Measurements from ENCODE around the gene ARL11.
A peak's percentile ranks its signal among the peaks of the same experiment; 100 is the strongest.
"Not testable (repeated sequence)": the region's sequence is repeated elsewhere in the genome, so short reads cannot be mapped to it uniquely, and the experiment has no call there.

ARL11 gene

GRCh38 chr13:49596221-49596620 lies 32.1 kb upstream of the ARL11 start:
- Histone ChIP-seq H3K4me1 (ENCODE audit: control insufficient read depth in 1 of 2, insufficient read depth in 2 of 2, low read length in 2 of 2) (no peaks in the 10 kb centered on the region), H3K4me3 (ENCODE audit: low read depth in 1 of 2, low read length in 2 of 2) (no peak overlapping the region)

GRCh38 chr13:49597043-49597641 lies 31.2 kb upstream of the ARL11 start:
- no peaks in the 10 kb centered on the region for H3K27me3 ChIP-seq (ENCODE audit: low read depth, low read length)
- no peak overlapping the region for H3K4me3 ChIP-seq (ENCODE audit: low read depth in 1 of 2, low read length in 2 of 2)
- no peaks in the 10 kb centered on the region for H3K36me3 ChIP-seq (ENCODE audit: control insufficient read depth in 1 of 2, insufficient read depth in 2 of 2, low read length in 2 of 2)
- no peak overlapping the region for H3K27ac ChIP-seq (ENCODE audit: low read length)
- H3K9me3 ChIP-seq (ENCODE audit: control insufficient read depth in 1 of 2, low read length in 2 of 2), result no peaks in the 10 kb centered on the region
- no peaks in the 10 kb centered on the region for H3K4me1 ChIP-seq (ENCODE audit: control insufficient read depth in 1 of 2, insufficient read depth in 2 of 2, low read length in 2 of 2)

More at GRCh38 chr13:49596221-49596620, 32.1 kb upstream of the ARL11 start:
- Histone ChIP-seq H3K36me3 (ENCODE audit: control insufficient read depth in 1 of 2, insufficient read depth in 2 of 2, low read length in 2 of 2) (no peaks in the 10 kb centered on the region), H3K27ac (ENCODE audit: low read length) (no peak overlapping the region), H3K27me3 (ENCODE audit: low read depth, low read length) (no peaks in the 10 kb centered on the region), H3K9me3 (ENCODE audit: control insufficient read depth in 1 of 2, low read length in 2 of 2) (no peaks in the 10 kb centered on the region)

GRCh38 chr13:49602005-49602404 lies 26.3 kb upstream of the ARL11 start:
- Histone ChIP-seq H3K27me3 (ENCODE audit: low read depth, low read length) (no peaks in the 10 kb centered on the region), H3K4me3 (ENCODE audit: low read depth in 1 of 2, low read length in 2 of 2) (no peak overlapping the region), H3K4me1 (ENCODE audit: control insufficient read depth in 1 of 2, insufficient read depth in 2 of 2, low read length in 2 of 2) (no peaks in the 10 kb centered on the region), H3K27ac (ENCODE audit: low read length) (no peak overlapping the region), H3K36me3 (ENCODE audit: control insufficient read depth in 1 of 2, insufficient read depth in 2 of 2, low read length in 2 of 2) (no peaks in the 10 kb centered on the region), H3K9me3 (ENCODE audit: control insufficient read depth in 1 of 2, low read length in 2 of 2) (no peaks in the 10 kb centered on the region)

- H3K27ac ChIP-seq (ENCODE audit: low read length); H3K9me3 ChIP-seq (ENCODE audit: control insufficient read depth in 1 of 2, low read length in 2 of 2); H3K36me3 ChIP-seq (ENCODE audit: control insufficient read depth in 1 of 2, insufficient read depth in 2 of 2, low read length in 2 of 2); H3K4me1 ChIP-seq (ENCODE audit: control insufficient read depth in 1 of 2, insufficient read depth in 2 of 2, low read length in 2 of 2); H3K4me3 ChIP-seq (ENCODE audit: low read depth in 1 of 2, low read length in 2 of 2); H3K27me3 ChIP-seq (ENCODE audit: low read depth, low read length): not testable (repeated sequence)
These were observed 25.7 kb upstream of the ARL11 start for GRCh38 chr13:49602615-49603014.

GRCh38 chr13:49604570-49604969 lies 23.7 kb upstream of the ARL11 start:
- Histone ChIP-seq H3K4me3 (ENCODE audit: low read depth in 1 of 2, low read length in 2 of 2) (no peak overlapping the region), H3K9me3 (ENCODE audit: control insufficient read depth in 1 of 2, low read length in 2 of 2) (no peaks in the 10 kb centered on the region), H3K4me1 (ENCODE audit: control insufficient read depth in 1 of 2, insufficient read depth in 2 of 2, low read length in 2 of 2) (no peaks in the 10 kb centered on the region), H3K27ac (ENCODE audit: low read length) (no peak overlapping the region), H3K36me3 (ENCODE audit: control insufficient read depth in 1 of 2, insufficient read depth in 2 of 2, low read length in 2 of 2) (no peaks in the 10 kb centered on the region), H3K27me3 (ENCODE audit: low read depth, low read length) (no peaks in the 10 kb centered on the region)

- H3K9me3 ChIP-seq (ENCODE audit: control insufficient read depth in 1 of 2, low read length in 2 of 2), result no peaks in the 10 kb centered on the region
- H3K27ac ChIP-seq (ENCODE audit: low read length), result no peak overlapping the region
- H3K4me1 ChIP-seq (ENCODE audit: control insufficient read depth in 1 of 2, insufficient read depth in 2 of 2, low read length in 2 of 2), result no peaks in the 10 kb centered on the region
- no peaks in the 10 kb centered on the region for H3K36me3 ChIP-seq (ENCODE audit: control insufficient read depth in 1 of 2, insufficient read depth in 2 of 2, low read length in 2 of 2)
- H3K4me3 ChIP-seq (ENCODE audit: low read depth in 1 of 2, low read length in 2 of 2), result peak overlapping the region; percentile 30 to 73
- no peaks in the 10 kb centered on the region for H3K27me3 ChIP-seq (ENCODE audit: low read depth, low read length)
These were observed 21.3 kb upstream of the ARL11 start for GRCh38 chr13:49606747-49607648.

GRCh38 chr13:49607761-49608160 lies 20.5 kb upstream of the ARL11 start:
- Histone ChIP-seq H3K4me3 (ENCODE audit: low read depth in 1 of 2, low read length in 2 of 2) (no peak overlapping the region), H3K36me3 (ENCODE audit: control insufficient read depth in 1 of 2, insufficient read depth in 2 of 2, low read length in 2 of 2) (no peaks in the 10 kb centered on the region), H3K27me3 (ENCODE audit: low read depth, low read length) (no peaks in the 10 kb centered on the region), H3K4me1 (ENCODE audit: control insufficient read depth in 1 of 2, insufficient read depth in 2 of 2, low read length in 2 of 2) (no peaks in the 10 kb centered on the region), H3K27ac (ENCODE audit: low read length) (no peak overlapping the region), H3K9me3 (ENCODE audit: control insufficient read depth in 1 of 2, low read length in 2 of 2) (no peaks in the 10 kb centered on the region)

- H3K4me1 ChIP-seq (ENCODE audit: control insufficient read depth in 1 of 2, insufficient read depth in 2 of 2, low read length in 2 of 2), result no peaks in the 10 kb centered on the region
- no peaks in the 10 kb centered on the region for H3K27me3 ChIP-seq (ENCODE audit: low read depth, low read length)
- no peak overlapping the region for H3K4me3 ChIP-seq (ENCODE audit: low read depth in 1 of 2, low read length in 2 of 2)
- H3K36me3 ChIP-seq (ENCODE audit: control insufficient read depth in 1 of 2, insufficient read depth in 2 of 2, low read length in 2 of 2), result no peaks in the 10 kb centered on the region
- no peaks in the 10 kb centered on the region for H3K9me3 ChIP-seq (ENCODE audit: control insufficient read depth in 1 of 2, low read length in 2 of 2)
- no peak overlapping the region for H3K27ac ChIP-seq (ENCODE audit: low read length)
These were observed 19.5 kb upstream of the ARL11 start for GRCh38 chr13:49608651-49609331.

- Histone ChIP-seq H3K4me1 (ENCODE audit: control insufficient read depth in 1 of 2, insufficient read depth in 2 of 2, low read length in 2 of 2) (no peaks in the 10 kb centered on the region), H3K9me3 (ENCODE audit: control insufficient read depth in 1 of 2, low read length in 2 of 2) (no peaks in the 10 kb centered on the region), H3K36me3 (ENCODE audit: control insufficient read depth in 1 of 2, insufficient read depth in 2 of 2, low read length in 2 of 2) (no peaks in the 10 kb centered on the region), H3K4me3 (ENCODE audit: low read depth in 1 of 2, low read length in 2 of 2) (no peak overlapping the region), H3K27me3 (ENCODE audit: low read depth, low read length) (no peaks in the 10 kb centered on the region), H3K27ac (ENCODE audit: low read length) (no peak overlapping the region)
These were observed 18.1 kb upstream of the ARL11 start for GRCh38 chr13:49610176-49610575.

- not testable (repeated sequence) for H3K27ac ChIP-seq (ENCODE audit: low read length); H3K4me1 ChIP-seq (ENCODE audit: control insufficient read depth in 1 of 2, insufficient read depth in 2 of 2, low read length in 2 of 2); H3K36me3 ChIP-seq (ENCODE audit: control insufficient read depth in 1 of 2, insufficient read depth in 2 of 2, low read length in 2 of 2); H3K9me3 ChIP-seq (ENCODE audit: control insufficient read depth in 1 of 2, low read length in 2 of 2); H3K4me3 ChIP-seq (ENCODE audit: low read depth in 1 of 2, low read length in 2 of 2); H3K27me3 ChIP-seq (ENCODE audit: low read depth, low read length)
These were observed 16.3 kb upstream of the ARL11 start for GRCh38 chr13:49612042-49612441.

- Histone ChIP-seq H3K4me3 (ENCODE audit: low read depth in 1 of 2, low read length in 2 of 2) (no peak overlapping the region), H3K9me3 (ENCODE audit: control insufficient read depth in 1 of 2, low read length in 2 of 2) (no peaks in the 10 kb centered on the region), H3K36me3 (ENCODE audit: control insufficient read depth in 1 of 2, insufficient read depth in 2 of 2, low read length in 2 of 2) (no peaks in the 10 kb centered on the region), H3K27me3 (ENCODE audit: low read depth, low read length) (no peaks in the 10 kb centered on the region), H3K4me1 (ENCODE audit: control insufficient read depth in 1 of 2, insufficient read depth in 2 of 2, low read length in 2 of 2) (no peaks in the 10 kb centered on the region), H3K27ac (ENCODE audit: low read length) (no peak overlapping the region)
These were observed 12.3 kb upstream of the ARL11 start for GRCh38 chr13:49615836-49616675.
